ENCODE measurements around the gene HTT. TPM values are rescaled to one million over a fixed set of nuclear protein-coding genes. Genes with fewer than 3 reads are reported as not detected.

HTT gene
- total and polyA plus RNA-seq, 9 of the 15 experiments (the other 6 are each of a cell fraction or from before 2014, with no cell fraction given) = 0.66 to 31.6 (median 14.7) TPM

GRCh38 chr4:3079694-3080123, 5.2 kb downstream of the HTT start (continued):
- no peak for TF ChIP-seq ZBTB40 (IDR thresholded peaks at IDR 0.05)
- TF ChIP-seq ZBTB40 (CRISPR knock-in tag; IDR thresholded peaks at IDR 0.05) = no peak
- no peak for TF ChIP-seq NFE2L1 (tag; IDR thresholded peaks at IDR 0.05; ENCODE audit: borderline replicate concordance, low read depth)
- TF ChIP-seq MCM2 (IDR thresholded peaks at IDR 0.05; ENCODE audit: low read depth) = no peak
- peak; percentile 91 for TF ChIP-seq KLF16 (IDR thresholded peaks at IDR 0.05)
- no peak for TF ChIP-seq ZNF124 (CRISPR knock-in tag; IDR thresholded peaks at IDR 0.05)
- no peak for TF ChIP-seq ZNF717 (CRISPR knock-in tag; IDR thresholded peaks at IDR 0.05)
- no peak for TF ChIP-seq TARDBP (IDR thresholded peaks at IDR 0.05)
- TF ChIP-seq ZBTB8A (IDR thresholded peaks at IDR 0.05; ENCODE audit: partially characterized antibody) = no peak
- TF ChIP-seq POLR3A (IDR thresholded peaks at IDR 0.05; ENCODE audit: borderline replicate concordance, extremely low read depth, insufficient read depth, insufficient read length) = no peak
- no peak for TF ChIP-seq ERF (CRISPR knock-in tag; IDR thresholded peaks at IDR 0.05)
- no peak for TF ChIP-seq NR4A1 (CRISPR knock-in tag; IDR thresholded peaks at IDR 0.05)
- no peak for TF ChIP-seq NR4A1 (tag; IDR thresholded peaks at IDR 0.05)
- no peak for TF ChIP-seq ZNF551 (CRISPR knock-in tag; IDR thresholded peaks at IDR 0.05)
- TF ChIP-seq ARID1B (IDR thresholded peaks at IDR 0.05) = peak; percentile 90
- TF ChIP-seq STAG1 (CRISPR knock-in tag; IDR thresholded peaks at IDR 0.05; ENCODE audit: borderline replicate concordance) = no peak
- TF ChIP-seq, protein P1, sequence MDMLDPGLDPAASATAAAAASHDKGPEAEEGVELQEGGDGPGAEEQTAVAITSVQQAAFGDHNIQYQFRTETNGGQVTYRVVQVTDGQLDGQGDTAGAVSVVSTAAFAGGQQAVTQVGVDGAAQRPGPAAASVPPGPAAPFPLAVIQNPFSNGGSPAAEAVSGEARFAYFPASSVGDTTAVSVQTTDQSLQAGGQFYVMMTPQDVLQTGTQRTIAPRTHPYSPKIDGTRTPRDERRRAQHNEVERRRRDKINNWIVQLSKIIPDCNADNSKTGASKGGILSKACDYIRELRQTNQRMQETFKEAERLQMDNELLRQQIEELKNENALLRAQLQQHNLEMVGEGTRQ (CRISPR knock-in tag; IDR thresholded peaks at IDR 0.05) = no peak
- no peak for TF ChIP-seq ETS2 (tag; IDR thresholded peaks at IDR 0.05; ENCODE audit: borderline replicate concordance, poor library complexity, severe bottlenecking)
- TF ChIP-seq PKNOX1 (IDR thresholded peaks at IDR 0.05) = peak; percentile 87
- TF ChIP-seq SPI1 (IDR thresholded peaks at IDR 0.05; ENCODE audit: borderline replicate concordance, low read depth, low read length) = peak; percentile 72
